Fibroblast of pulmonary artery (primary cell): ENCODE data around the gene C11orf21.

Experiments
- DNase-seq: peaks from one replicate; pipeline ENCODE4 v3.0.0-alpha.2; 2010; ENCODE audit warnings: low read depth
- H3K4me3 ChIP-seq: replicated peaks from 2 replicates; pipeline ENCODE4 v1.5.1; 2011; ENCODE audit warnings: low read depth, mild to moderate bottlenecking, control low read depth, low read length, moderate library complexity
- CTCF ChIP-seq: IDR thresholded peaks from 2 replicates; pipeline ENCODE4 v1.5.1; 2011; ENCODE audit warnings: mild to moderate bottlenecking, control low read depth, low read length, inconsistent platforms; ENCODE audit errors: missing control alignments

Gene C11orf21

GRCh38 chr11:2329551-2329950 is 27.8 kb upstream of the C11orf21 start:
- no peak overlapping the region for H3K4me3 ChIP-seq
- no peak for DNase-seq
- TF ChIP-seq CTCF = no peak

DNA sequence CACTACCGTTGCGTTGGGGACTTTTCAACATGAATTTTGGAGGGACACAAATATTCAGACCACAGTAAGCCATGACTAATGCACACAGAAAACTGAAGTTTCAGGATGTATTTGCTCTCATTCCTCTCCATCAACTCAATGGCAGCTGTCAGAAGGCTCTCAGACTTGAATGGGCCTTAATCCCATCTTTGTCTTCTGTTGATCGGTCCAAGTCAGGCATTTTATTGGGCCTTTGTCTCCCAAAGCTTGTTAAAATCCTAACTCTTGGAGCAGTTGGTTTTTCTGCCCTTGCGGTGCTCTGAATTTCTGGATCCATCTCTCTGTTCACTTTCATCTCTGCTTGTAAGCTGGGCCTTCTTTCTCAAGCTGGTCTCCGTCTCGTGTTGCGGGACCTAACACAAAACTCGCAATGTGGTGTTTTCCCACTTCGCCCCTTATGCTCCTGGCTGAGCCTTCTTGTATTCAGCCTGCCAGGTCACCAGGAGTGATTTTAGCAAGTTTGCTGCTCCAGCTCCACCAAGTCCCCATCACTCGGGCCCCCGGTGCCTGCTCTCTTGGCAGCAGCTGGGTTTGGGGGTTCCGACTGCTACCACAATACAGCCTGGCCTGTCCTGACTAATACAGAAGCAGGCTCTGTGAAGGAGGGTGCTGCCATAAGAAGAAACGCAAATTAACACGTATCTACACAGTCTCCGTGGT is 27.1 kb upstream of the C11orf21 start:
- TF ChIP-seq CTCF = no peak
- DNase-seq = no peak

DNA sequence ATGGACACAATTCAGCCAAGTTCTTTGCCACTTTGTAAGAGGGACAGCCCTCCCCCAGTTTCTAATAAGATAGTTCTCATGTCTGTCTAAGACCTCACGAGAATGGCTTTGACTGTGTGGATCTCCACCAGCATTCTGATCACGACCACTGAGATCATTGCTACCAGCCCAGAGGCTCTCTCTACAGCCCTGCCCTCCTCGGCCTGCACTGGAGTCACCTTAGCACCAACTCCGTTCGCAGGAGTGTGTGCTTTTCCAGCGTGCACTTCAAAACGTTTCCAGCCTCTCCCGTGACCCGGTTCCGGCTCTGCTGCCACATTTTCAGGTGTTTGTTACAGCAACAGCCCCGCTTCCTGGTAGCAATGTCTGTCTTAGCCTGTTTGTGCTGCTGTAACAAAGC is 26.3 kb upstream of the C11orf21 start:
- no peak overlapping the region for H3K4me3 ChIP-seq
- no peak for TF ChIP-seq CTCF
- DNase-seq = no peak

More for the DNA sequence above, 27.1 kb upstream of the C11orf21 start:
- no peak overlapping the region for H3K4me3 ChIP-seq

DNA sequence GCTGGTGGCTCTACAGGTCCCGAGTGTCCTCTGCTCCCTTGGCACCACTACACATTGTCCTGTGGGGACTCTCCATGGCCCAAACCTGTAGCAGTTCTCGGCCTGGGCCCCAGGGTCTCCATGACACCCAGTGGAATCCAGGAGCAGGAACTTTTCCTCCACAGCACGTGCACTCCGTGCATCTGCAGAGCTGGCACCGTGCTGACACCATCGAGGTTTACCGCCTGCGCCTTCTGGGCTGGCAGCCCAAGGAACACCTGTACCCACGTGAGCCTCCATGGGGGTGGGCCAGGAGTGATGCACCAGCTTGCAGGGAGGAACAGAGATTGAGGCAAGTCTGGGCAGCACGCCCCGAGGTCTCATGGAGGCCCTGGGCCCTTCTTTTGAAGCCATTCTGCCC is 25.3 kb upstream of the C11orf21 start:
- no peak for DNase-seq
- no peak overlapping the region for H3K4me3 ChIP-seq
- TF ChIP-seq CTCF = no peak

DNA sequence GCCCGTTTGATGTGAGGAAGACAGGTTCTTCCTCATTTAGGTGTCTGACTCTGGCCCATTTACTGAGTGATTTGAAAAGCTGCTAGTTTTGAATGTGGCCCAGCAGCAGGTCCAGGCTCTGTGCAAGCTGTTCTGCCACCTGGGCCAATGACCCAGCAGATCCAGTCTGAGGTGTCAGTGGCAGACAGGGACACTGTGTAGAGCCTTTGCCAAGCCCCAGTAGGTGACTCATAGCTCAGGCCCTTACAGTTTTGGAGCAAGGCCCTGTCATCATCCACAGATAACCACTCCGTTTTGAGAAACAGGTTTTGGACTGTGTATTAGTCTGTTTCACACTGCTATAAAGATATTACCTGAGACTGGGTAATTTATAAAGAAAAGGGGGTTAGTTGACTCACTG is 24.0 kb upstream of the C11orf21 start:
- H3K4me3 ChIP-seq = no peak overlapping the region
- DNase-seq = peak; percentile 16
- no peak for TF ChIP-seq CTCF

DNA sequence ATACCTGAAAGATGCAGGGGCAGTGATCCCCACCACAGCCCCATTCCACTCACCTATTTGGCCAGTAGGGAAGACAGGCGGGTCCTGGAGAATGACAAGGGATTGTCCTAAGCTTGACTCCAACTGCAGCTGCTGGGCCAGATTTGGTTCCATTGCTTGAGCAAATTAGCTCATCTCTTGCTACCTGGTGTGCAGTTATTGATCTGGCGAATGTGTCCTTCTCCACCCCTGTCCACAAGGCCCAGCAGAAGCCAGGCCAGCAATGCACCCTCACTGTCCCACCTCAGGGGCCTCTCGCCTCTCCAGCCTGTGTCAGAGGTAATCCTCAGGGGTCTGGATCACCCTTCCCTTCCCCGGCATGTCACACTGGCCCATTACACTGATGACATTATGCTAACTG is 23.4 kb upstream of the C11orf21 start:
- TF ChIP-seq CTCF = no peak
- no peak overlapping the region for H3K4me3 ChIP-seq
- no peak for DNase-seq

GRCh38 chr11:2321311-2321683 is 19.6 kb upstream of the C11orf21 start:
- no peak for TF ChIP-seq CTCF
- DNase-seq = no peak
- no peak overlapping the region for H3K4me3 ChIP-seq
